H54 (cell line): ENCODE measurements around the gene FAM83C.
A peak's percentile ranks its signal among the peaks of the same experiment; 100 is the strongest.

Experiments used
- DNase-seq: peaks from one replicate; pipeline ENCODE4 v3.0.0; 2011; ENCODE audit warnings: low spot score, mixed read lengths; ENCODE audit not compliant: insufficient read length
- FAIRE-seq: peaks from 3 replicates; lab custom pipeline; 2011; peaks lifted over from hg19 to GRCh38; lab: Jason Lieb, UNC
- POLR2A ChIP-seq: IDR thresholded peaks from 2 replicates; pipeline ENCODE4 v1.6.1; 2011; ENCODE audit warnings: low read depth, mild to moderate bottlenecking, low read length

Gene FAM83C

GRCh38 chr20:35291654-35292503 lies at the start of gene FAM83C:
Gene FAM83C, minus strand, starts transcription at chr20:35292425. Its CDS starts 121 bp downstream, at chr20:35292304.
- TF ChIP-seq POLR2A: no peak
- no peak for DNase-seq
- no peak for FAIRE-seq

GRCh38 chr20:35341366-35342028 lies 49.3 kb upstream of the FAM83C start:
- TF ChIP-seq POLR2A: no peak
- DNase-seq (no peak), FAIRE-seq (no peak)

GRCh38 chr20:35340436-35340835 lies 48.2 kb upstream of the FAM83C start:
- FAIRE-seq (no peak), DNase-seq (no peak)
- TF ChIP-seq POLR2A: no peak

- DNase-seq (no peak), FAIRE-seq (no peak)
- TF ChIP-seq POLR2A: no peak
Observed at GRCh38 chr20:35339636-35340035, 47.4 kb upstream of the FAM83C start.

- FAIRE-seq (peak; percentile 74), DNase-seq (peak; percentile 35)
- TF ChIP-seq POLR2A: no peak
Observed at GRCh38 chr20:35339007-35339406, 46.8 kb upstream of the FAM83C start.

GRCh38 chr20:35334311-35335101 lies 42.3 kb upstream of the FAM83C start:
- DNase-seq (no peak), FAIRE-seq (no peak)
- TF ChIP-seq POLR2A: no peak

- FAIRE-seq (no peak), DNase-seq (no peak)
- no peak for TF ChIP-seq POLR2A
Observed at GRCh38 chr20:35333606-35334005, 41.4 kb upstream of the FAM83C start.

GRCh38 chr20:35332540-35333200 lies 40.4 kb upstream of the FAM83C start:
- FAIRE-seq (no peak), DNase-seq (no peak)
- no peak for TF ChIP-seq POLR2A

GRCh38 chr20:35329435-35330139 lies 37.4 kb upstream of the FAM83C start:
- FAIRE-seq: no peak

GRCh38 chr20:35328689-35329088 lies 36.5 kb upstream of the FAM83C start:
- FAIRE-seq: no peak
- no peak for DNase-seq
- TF ChIP-seq POLR2A: no peak

More at GRCh38 chr20:35329435-35330139, 37.4 kb upstream of the FAM83C start:
- no peak for TF ChIP-seq POLR2A
- no peak for DNase-seq

GRCh38 chr20:35328095-35328685 lies 36.0 kb upstream of the FAM83C start:
- no peak for DNase-seq

More at GRCh38 chr20:35328095-35328685, 36.0 kb upstream of the FAM83C start:
- no peak for FAIRE-seq
- TF ChIP-seq POLR2A: no peak
